Activated CD8-positive, alpha-beta T cell treated with anti-CD3 and anti-CD28 coated beads, Interleukin-2, amount 10 ng/mL, durations not matched to agents 7 days and 5 days (primary cell): ENCODE measurements around the gene SOX13. TPM values are rescaled to one million over a fixed set of nuclear protein-coding genes. Genes with fewer than 3 reads are reported as not detected.

Experiments used
- ATAC-seq: fragments of 150-1000 bp; cut with Tn5 transposase; one replicate; pipeline ENCODE4 v1.10.0; 2021; ENCODE audit warnings: moderate library complexity
- CTCF ChIA-PET: fragments of 350-600 bp; sonication (Branson Sonifier 250); formaldehyde crosslinking; loops from one replicate; lab custom pipeline; 2021; ENCODE audit warnings: antibody characterized with exemption; lab: Charles Lee
- POLR2A ChIA-PET: fragments of 350-600 bp; sonication (Branson Sonifier 250); formaldehyde crosslinking; loops from one replicate; lab custom pipeline; 2021; ENCODE audit warnings: antibody characterized with exemption; lab: Charles Lee
- DNase-seq: peaks from one replicate; pipeline ENCODE4 v3.0.0-alpha.2; 2020
- H3K27ac Mint-ChIP-seq: one replicate; pipeline ENCODE4 v1.8.0; 2021; ENCODE audit warnings: mild to moderate bottlenecking, mixed read lengths
- H3K27me3 Mint-ChIP-seq: one replicate; pipeline ENCODE4 v1.8.0; 2021; ENCODE audit warnings: low read depth, mixed read lengths
- H3K36me3 Mint-ChIP-seq: one replicate; pipeline ENCODE4 v1.8.0; 2021; ENCODE audit warnings: low read depth, mixed read lengths
- H3K4me1 Mint-ChIP-seq: one replicate; pipeline ENCODE4 v1.8.0; 2021; ENCODE audit warnings: low read depth, mixed read lengths
- H3K4me3 Mint-ChIP-seq: one replicate; pipeline ENCODE4 v1.8.0; 2021; ENCODE audit warnings: mild to moderate bottlenecking, mixed read lengths
- H3K9me3 Mint-ChIP-seq: one replicate; pipeline ENCODE4 v1.8.0; 2022; ENCODE audit warnings: mixed read lengths; ENCODE audit not compliant: insufficient read depth
- total RNA-seq, 2 experiments: library from RNA; stranded (reverse); gene quantifications; one replicate each; pipeline ENCODE4 v1.2.3, GENCODE V29; 2021

SOX13 gene
- total RNA-seq, 2 experiments from 2014 or later, result 0.37 to 1.2 TPM

DNA sequence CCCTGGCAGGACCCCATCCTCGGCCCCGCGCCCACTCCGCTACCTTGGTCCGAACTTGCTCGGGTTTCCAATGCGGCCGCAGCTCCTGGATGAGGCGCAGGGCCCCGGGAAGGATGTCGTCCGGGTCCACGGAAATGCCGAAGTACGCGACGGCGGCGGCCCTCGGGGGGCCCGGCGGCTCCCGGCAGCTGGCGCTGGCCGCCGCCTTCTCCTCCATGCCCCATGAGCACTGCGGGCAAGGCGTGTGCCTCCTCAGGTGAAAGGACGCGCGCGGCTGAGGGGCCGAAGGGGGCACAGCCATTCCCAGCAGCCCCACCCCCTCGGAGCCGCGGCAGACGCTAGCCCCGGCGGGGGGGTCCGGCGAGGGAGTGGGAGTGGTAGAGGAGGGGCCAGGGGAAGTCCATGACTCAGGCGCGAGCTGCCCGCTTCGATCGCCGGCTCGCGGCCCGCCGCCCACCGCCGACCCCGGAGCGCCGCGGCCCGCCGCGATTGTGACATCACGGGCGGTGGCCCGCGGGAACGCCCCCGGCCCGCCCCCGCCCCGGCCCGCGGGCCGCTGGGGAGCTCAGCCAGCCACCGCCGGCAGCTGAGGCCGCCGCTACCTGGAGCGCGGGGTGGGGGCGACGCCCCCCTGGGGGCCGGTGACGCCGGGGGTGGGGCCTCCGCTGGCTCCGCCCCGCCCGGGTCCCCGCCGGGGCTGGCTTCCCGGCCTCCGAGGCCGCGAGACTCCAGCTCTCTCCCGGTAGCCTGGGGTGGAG lies 78.8 kb downstream of the SOX13 start, which contains the start of gene ETNK2:
ETNK2 (minus strand) TSS at position 493 of the 758 bp plus-strand sequence; CDS start at position 301, 192 bp downstream.
- Mint-ChIP-seq H3K4me1 (peaks cover 3% of the 10 kb centered on the region), H3K36me3 (no peaks in the 10 kb centered on the region), H3K27me3 (peaks cover 28% of the 10 kb centered on the region), H3K27ac (no peak within 1 kb of the TSS), H3K9me3 (no peaks in the 10 kb centered on the region), H3K4me3 (peak within 1 kb of the TSS; percentile 55)
- ChIA-PET CTCF (interaction anchor here (0.7 to 2.0 kb wide), 4 partner anchors 11 to 655 kb away, joined by 3 to 11 read pairs (median 4); no protein-coding TSS in a partner anchor), POLR2A (no interaction called here)
- peak; percentile 79 for ATAC-seq
- peak; percentile 31 for DNase-seq

DNA sequence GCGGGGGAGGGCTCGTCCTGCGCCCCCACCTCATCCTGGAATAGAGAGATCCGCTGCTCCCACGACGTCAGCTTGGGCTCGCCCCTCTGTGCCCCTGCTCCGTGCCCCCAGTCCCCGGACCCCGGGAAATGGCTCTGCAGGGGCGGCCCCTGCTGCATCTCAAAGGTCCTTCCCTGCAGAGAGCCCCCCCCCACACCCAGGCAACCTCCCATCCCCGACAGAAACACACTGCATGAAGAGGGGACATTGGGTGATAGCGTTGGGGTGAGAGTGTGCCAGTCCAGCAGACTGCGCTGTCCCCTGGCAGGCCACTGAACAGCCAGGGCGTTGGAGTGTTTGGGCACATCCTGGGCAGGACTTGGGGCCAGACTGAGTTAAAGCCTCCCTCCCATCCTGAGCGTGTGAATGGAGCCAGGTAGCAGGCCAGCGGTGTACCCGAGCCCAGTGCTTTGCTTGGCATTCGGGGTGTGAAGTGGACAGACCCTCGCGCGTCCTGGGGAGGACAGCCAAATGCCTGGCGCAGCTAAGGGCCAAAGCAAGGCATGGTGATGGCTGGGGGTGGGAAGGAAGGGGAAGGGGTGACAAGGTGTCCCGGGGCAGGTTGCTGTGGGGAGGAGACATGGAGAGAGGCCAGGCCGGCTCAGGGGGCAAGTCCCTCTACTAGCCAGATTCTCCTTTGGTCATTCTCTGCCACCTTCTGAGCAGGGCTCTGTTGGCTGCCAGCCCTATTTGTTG lies 79.6 kb downstream of the SOX13 start:
- ATAC-seq (peak; percentile 18), DNase-seq (no peak)
- Mint-ChIP-seq H3K36me3 (no peaks in the 10 kb centered on the region), H3K4me1 (peaks cover 3% of the 10 kb centered on the region), H3K4me3 (peak overlapping the region; percentile 55), H3K27me3 (peaks cover 28% of the 10 kb centered on the region), H3K27ac (no peak overlapping the region), H3K9me3 (no peaks in the 10 kb centered on the region)
- ChIA-PET POLR2A (no interaction called here), CTCF (interaction anchor here (1.5 to 2.0 kb wide), 2 partner anchors 10 to 23 kb away, joined by 4 to 11 read pairs; no protein-coding TSS in a partner anchor)

DNA sequence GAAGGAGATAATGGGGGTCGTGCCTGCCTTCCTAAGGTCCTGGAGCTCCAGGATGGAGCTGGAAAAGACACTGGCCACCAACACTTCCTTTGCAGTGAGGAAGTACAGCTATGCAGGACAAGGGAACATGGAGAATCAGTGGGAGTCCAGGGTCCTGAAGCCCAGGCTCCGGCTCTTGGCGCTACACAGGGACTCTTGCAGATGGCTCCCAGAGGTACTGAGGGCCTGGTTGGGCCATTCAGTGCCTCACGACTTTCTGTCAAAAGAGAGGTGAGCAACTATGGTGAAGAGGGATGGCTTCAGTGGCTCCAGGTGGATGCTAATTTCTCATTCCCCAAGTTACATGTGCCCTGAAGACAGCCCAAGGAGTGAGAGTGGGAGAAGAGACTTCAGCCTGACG lies 80.8 kb downstream of the SOX13 start:
- DNase-seq, result no peak
- CTCF ChIA-PET, result no interaction called here
- H3K27ac Mint-ChIP-seq, result no peak overlapping the region

DNA sequence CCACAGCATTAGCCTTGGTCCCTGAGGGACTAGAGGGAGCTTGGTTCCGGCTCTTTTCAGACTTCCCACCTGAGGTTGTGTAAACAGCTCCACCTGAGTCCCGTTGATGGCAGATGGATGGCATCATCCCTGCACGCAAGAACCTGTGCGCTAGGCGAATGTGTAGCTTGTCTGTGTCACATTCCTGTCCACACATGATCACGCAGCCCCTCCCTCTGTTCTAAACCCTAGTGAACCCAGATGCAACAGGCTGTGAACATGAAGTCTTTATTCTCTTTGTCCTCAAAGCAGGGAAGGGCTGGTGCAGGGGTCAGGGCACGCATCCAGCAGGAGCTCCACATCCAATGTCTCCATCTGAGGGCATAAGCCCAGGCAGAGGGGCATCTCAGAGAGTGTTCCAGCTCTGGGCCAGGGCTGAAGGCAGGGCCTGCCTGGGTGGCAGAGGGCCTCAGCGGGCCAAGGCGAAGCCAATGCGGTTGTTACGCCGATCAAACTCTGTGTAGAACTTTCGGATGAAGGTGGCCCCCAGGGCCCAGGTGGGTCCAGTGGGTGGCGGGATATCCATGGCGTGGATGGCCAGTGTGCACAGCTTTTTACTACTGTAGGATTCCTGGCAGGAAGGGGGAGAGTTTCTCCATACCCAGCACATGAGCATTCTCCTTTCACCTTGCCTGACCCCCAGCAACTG lies 81.8 kb downstream of the SOX13 start:
- peaks cover 31% of the 10 kb centered on the region for H3K27me3 Mint-ChIP-seq
- no peaks in the 10 kb centered on the region for H3K36me3 Mint-ChIP-seq
- H3K9me3 Mint-ChIP-seq, result no peaks in the 10 kb centered on the region
- H3K4me1 Mint-ChIP-seq, result peaks cover 3% of the 10 kb centered on the region
- ATAC-seq (no peak), DNase-seq (no peak)
- CTCF ChIA-PET, result no interaction called here
- POLR2A ChIA-PET, result no interaction called here
- no peak overlapping the region for H3K4me3 Mint-ChIP-seq
- H3K27ac Mint-ChIP-seq, result no peak overlapping the region

More for the DNA sequence above, 80.8 kb downstream of the SOX13 start:
- peaks cover 3% of the 10 kb centered on the region for H3K4me1 Mint-ChIP-seq
- no peak overlapping the region for H3K4me3 Mint-ChIP-seq
- no peaks in the 10 kb centered on the region for H3K36me3 Mint-ChIP-seq
- POLR2A ChIA-PET, result no interaction called here
- ATAC-seq, result no peak
- peaks cover 31% of the 10 kb centered on the region for H3K27me3 Mint-ChIP-seq
- H3K9me3 Mint-ChIP-seq, result no peaks in the 10 kb centered on the region

DNA sequence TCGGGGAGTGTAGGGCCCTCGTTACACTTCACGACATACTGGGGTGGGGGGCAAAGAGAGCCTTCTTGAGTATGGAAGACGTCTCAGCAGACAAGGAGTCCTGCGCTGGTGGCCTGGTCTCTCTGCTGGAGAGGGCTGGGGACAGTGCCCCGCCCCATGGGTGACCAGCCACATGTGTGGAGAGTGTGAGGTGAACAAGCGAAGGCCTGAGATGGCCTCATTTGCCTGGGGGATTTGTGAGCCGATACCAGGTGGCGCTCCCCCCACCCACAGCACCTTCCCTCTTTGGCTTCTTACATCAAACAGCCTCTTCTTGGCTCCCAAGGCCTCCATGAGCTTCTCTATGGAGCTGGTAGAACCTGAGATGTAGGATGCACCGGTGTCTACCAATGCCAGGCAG lies 83.0 kb downstream of the SOX13 start:
- DNase-seq (no peak), ATAC-seq (no peak)
- Mint-ChIP-seq H3K9me3 (no peaks in the 10 kb centered on the region), H3K27me3 (peaks cover 21% of the 10 kb centered on the region), H3K27ac (no peak overlapping the region), H3K4me3 (no peak overlapping the region), H3K4me1 (peaks cover under 1% of the 10 kb centered on the region), H3K36me3 (no peaks in the 10 kb centered on the region)
- ChIA-PET POLR2A (no interaction called here), CTCF (no interaction called here)

DNA sequence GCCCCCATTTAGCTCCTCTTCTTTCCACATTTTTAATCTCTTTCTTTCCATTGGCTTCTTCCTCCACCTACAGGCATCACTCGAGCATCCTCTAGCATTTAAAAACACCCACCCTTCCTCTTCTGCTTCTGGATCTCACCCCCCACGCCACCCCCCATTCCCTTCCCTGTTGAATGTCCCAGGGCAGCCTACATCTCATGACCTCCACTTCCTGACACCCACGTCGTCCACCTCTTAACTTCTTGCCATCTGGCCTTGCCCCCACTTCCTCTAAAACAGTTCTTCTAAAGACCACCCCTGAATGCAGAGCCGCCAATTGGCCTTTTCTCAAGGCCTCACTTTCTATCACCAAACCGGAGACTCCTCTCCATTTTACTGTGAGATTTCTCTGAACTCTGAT lies 85.0 kb downstream of the SOX13 start:
- CTCF ChIA-PET, result no interaction called here
- Mint-ChIP-seq H3K9me3 (no peaks in the 10 kb centered on the region), H3K4me3 (no peak overlapping the region), H3K4me1 (no peaks in the 10 kb centered on the region), H3K36me3 (no peaks in the 10 kb centered on the region), H3K27ac (no peak overlapping the region), H3K27me3 (peaks cover 10% of the 10 kb centered on the region)
- POLR2A ChIA-PET, result no interaction called here
- no peak for ATAC-seq
- no peak for DNase-seq

DNA sequence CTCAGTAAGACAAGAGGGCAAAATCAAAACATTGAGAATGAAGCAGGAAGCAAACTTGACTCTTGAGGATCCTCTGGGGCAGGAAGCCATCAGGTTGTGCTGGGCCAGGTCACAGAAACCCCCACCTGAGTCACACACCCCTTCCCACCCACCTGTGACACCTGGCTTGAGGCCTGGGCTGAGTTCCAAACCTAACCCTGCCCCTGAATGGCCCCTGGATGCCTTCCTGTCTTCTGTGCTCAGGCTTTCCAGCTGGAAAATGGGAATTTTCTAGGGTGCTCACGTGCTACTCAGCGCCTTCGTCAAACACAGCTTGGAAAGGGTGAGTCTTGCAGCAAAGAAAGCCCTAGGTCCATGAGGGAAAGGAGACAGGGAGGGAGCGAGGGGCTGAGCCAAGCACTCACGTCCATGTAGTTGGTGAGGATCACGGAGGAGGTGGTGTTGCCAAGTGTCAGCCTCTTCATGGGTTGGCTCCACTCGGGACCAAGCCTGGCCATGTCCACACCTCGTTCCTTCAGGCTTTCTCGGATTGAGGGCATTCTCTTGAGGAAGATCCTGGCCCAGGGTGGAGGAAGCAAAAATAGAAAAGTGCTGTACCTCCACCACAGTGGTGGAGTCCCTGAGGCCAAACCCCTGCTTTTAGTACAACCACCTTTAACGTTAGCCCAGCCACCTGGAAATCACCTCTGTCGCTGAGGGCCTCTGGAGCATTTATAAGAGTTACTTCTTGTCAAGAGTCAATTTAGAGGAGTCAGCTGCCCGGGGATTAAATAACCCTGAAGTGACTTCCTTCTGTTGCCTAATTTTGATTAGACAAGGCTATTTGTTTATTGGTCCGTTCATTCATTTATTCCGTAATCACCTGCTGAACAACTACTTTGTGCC lies 88.9 kb downstream of the SOX13 start:
- ATAC-seq (no peak), DNase-seq (no peak)
- Mint-ChIP-seq H3K27ac (no peak overlapping the region), H3K27me3 (peaks cover 6% of the 10 kb centered on the region), H3K9me3 (no peaks in the 10 kb centered on the region), H3K4me1 (no peaks in the 10 kb centered on the region), H3K36me3 (no peaks in the 10 kb centered on the region), H3K4me3 (no peak overlapping the region)
- POLR2A ChIA-PET, result no interaction called here
- CTCF ChIA-PET, result interaction anchor here (0.7 to 9.8 kb wide), 29 partner anchors 10 to 653 kb away, joined by 3 to 122 read pairs (median 4); partner anchors contain the start of genes ETNK2, GOLT1A and PLEKHA6

DNA sequence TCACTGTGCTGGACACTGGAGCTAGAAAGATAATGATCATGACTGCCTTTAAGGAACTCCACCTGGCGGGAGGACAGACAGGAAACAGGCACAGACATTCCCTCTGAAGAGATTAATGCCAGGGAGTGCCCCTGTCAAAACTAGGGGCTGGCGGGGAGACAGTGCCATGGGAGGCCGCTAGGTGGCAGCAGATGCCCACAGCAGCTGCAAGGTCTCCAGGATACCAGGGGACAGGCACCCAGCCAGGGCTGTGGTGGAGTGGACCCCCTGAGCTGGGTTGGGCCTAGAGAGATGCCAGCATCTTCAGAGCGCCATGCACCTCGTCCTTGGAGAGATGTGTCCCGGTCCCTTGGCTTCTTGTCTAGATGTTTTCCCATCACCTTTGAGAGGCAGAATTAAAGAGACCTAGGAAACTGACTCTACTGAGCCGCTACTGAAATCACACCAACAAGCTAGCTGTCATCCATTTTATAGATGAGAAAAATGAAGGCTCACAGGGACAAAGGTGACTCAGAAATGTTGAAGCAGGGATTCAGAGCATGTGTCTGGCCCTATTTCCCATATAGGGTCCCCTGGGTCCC lies 89.7 kb downstream of the SOX13 start:
- ChIA-PET POLR2A (no interaction called here), CTCF (interaction anchor here (0.6 to 9.8 kb wide), 42 partner anchors 10 to 654 kb away, joined by 3 to 122 read pairs (median 4); partner anchors contain the start of genes ETNK2, GOLT1A and PLEKHA6)
- Mint-ChIP-seq H3K4me1 (no peaks in the 10 kb centered on the region), H3K9me3 (no peaks in the 10 kb centered on the region), H3K4me3 (no peak overlapping the region), H3K36me3 (no peaks in the 10 kb centered on the region), H3K27me3 (peaks cover 6% of the 10 kb centered on the region), H3K27ac (no peak overlapping the region)
- DNase-seq (peak; percentile 81), ATAC-seq (peak; percentile 94)

DNA sequence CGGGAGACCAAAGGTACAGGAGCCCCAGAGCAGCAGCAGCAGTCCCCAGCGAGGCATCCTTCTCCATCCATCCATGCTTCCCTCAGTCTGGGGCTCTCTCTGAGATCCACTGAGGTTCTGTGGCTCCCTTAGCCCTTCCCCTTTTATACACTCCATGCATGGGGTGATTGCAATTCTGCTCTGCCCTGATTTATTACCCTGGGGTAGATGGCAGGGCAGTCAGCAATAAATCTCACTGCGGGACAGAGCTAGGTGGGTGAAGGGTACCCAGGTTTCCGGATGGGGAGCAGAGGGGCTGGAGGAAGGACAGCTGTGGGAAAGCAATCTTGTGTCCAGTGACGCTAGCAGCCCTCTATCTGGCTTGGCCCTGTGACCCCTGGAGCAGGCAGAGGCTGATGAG lies 93.3 kb downstream of the SOX13 start, which contains the start of gene REN:
REN (minus strand) TSS at position 119 of the 400 bp plus-strand sequence; CDS start at position 75, 44 bp downstream.
- peaks cover 13% of the 10 kb centered on the region for H3K9me3 Mint-ChIP-seq
- POLR2A ChIA-PET, result interaction anchor here (0.9 kb wide), 1 partner anchor 43 kb away, joined by 3 read pairs; no protein-coding TSS in a partner anchor
- DNase-seq (no peak), ATAC-seq (no peak)
- H3K27me3 Mint-ChIP-seq, result peaks cover 2% of the 10 kb centered on the region
- H3K4me3 Mint-ChIP-seq, result no peak within 1 kb of the TSS
- H3K27ac Mint-ChIP-seq, result no peak within 1 kb of the TSS
- no peaks in the 10 kb centered on the region for H3K4me1 Mint-ChIP-seq
- CTCF ChIA-PET, result interaction anchor here (2.0 to 9.8 kb wide), 4 partner anchors 23 to 641 kb away, joined by 6 to 122 read pairs (median 19); partner anchors contain the start of gene PLEKHA6
- peaks cover 3% of the 10 kb centered on the region for H3K36me3 Mint-ChIP-seq

DNA sequence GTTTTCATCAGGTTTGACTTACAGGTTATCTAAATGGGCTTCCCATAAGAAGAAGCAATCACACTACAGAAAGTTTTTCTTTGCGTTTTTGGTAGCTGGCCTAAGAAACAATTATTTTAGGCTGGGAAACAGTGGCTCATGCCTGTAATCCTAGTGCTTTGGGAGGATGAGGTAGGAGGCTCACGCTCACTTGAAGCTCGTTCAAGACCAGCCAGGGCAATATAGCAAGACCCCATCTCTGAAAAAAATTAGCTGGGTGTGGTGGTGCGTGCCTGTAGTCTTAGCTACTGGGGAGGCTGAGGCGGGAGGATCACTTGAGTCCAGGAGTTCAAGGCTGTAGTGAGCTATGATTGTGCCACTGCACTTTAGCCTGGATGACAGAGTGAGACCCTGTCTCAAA lies 94.8 kb downstream of the SOX13 start:
- ChIA-PET POLR2A (no interaction called here), CTCF (interaction anchor here (0.6 to 9.8 kb wide), 8 partner anchors 8 to 639 kb away, joined by 3 to 122 read pairs (median 6); partner anchors contain the start of gene PLEKHA6)
- Mint-ChIP-seq H3K36me3 (peaks cover 3% of the 10 kb centered on the region), H3K27ac (no peak overlapping the region), H3K4me3 (no peak overlapping the region), H3K27me3 (peaks cover 2% of the 10 kb centered on the region), H3K4me1 (no peaks in the 10 kb centered on the region), H3K9me3 (peaks cover 13% of the 10 kb centered on the region)
- DNase-seq (no peak), ATAC-seq (no peak)
